ENCODE data around the gene CD209.

Gene CD209

DNA sequence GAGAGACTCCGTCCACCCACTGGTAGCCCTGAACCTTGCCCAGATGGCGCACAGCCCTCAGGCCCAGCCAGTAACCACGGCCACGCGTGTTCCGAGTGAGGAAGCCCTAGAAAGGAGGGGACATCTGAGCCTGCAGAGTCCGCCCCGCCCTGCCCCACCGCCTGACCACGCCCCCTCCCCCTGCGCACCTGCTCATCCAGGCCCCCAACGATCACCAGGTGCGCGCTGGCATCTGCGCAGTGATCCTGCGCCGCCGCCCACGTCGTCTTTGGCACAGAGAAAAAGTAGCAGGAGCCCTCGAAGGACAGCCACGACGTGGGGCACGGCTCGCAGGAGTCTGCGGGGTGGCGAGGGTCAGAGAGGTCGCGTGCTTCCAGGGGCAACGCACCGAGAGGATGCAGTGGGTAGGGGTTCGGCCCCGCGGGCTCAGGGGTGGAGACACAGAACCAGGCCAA, 17.5 kb downstream of the CD209 start:
- TF ChIP-seq, protein P1, sequence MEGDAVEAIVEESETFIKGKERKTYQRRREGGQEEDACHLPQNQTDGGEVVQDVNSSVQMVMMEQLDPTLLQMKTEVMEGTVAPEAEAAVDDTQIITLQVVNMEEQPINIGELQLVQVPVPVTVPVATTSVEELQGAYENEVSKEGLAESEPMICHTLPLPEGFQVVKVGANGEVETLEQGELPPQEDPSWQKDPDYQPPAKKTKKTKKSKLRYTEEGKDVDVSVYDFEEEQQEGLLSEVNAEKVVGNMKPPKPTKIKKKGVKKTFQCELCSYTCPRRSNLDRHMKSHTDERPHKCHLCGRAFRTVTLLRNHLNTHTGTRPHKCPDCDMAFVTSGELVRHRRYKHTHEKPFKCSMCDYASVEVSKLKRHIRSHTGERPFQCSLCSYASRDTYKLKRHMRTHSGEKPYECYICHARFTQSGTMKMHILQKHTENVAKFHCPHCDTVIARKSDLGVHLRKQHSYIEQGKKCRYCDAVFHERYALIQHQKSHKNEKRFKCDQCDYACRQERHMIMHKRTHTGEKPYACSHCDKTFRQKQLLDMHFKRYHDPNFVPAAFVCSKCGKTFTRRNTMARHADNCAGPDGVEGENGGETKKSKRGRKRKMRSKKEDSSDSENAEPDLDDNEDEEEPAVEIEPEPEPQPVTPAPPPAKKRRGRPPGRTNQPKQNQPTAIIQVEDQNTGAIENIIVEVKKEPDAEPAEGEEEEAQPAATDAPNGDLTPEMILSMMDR (IDR thresholded peaks at IDR 0.05; ENCODE audit: low read depth, low read length): no peak
- in situ Hi-C loops (cut with HindIII; ENCODE audit: low sequenced_read_pairs): no loop called here
- no peak for DNase-seq (ENCODE audit: low read depth, low spot score)
- H3K4me3 ChIP-seq (ENCODE audit: low read depth, low read length): no peak overlapping the region

GRCh38 chr19:7729211-7729610, 18.1 kb downstream of the CD209 start:
- H3K4me3 ChIP-seq (ENCODE audit: low read depth, low read length): no peak overlapping the region
- in situ Hi-C loops (cut with HindIII; ENCODE audit: low sequenced_read_pairs): no loop called here
- DNase-seq (ENCODE audit: low read depth, low spot score): no peak
- TF ChIP-seq, protein P1 (IDR thresholded peaks at IDR 0.05; ENCODE audit: low read depth, low read length): no peak

- TF ChIP-seq, protein P1 (IDR thresholded peaks at IDR 0.05; ENCODE audit: low read depth, low read length): no peak
- in situ Hi-C loops (cut with HindIII; ENCODE audit: low sequenced_read_pairs): no loop called here
- no peak overlapping the region for H3K4me3 ChIP-seq (ENCODE audit: low read depth, low read length)
- no peak for DNase-seq (ENCODE audit: low read depth, low spot score)
These were observed 21.5 kb downstream of the CD209 start for GRCh38 chr19:7725791-7726190.

DNA sequence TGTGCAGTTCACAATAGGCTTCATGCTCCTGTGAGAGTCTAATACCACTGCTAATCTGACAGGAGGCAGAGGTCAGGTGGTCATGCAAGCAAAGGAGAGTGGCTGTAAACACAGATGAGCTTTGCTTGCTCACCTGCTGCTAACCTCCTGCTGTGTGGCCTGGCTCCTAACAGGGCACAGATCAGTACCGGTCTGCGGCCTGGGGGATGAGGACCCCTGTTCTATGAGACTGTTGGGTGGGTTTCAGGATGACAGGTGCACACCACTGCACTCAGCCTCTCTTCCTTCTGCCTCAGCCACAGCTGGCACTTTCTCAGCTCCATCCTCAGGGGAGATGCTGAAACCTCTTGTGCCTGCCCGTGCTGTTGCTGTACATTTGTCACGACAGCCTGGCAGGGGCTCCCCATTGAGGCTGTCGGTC, 25.1 kb downstream of the CD209 start:
- no peak for DNase-seq (ENCODE audit: low read depth, low spot score)
- TF ChIP-seq, protein P1 (IDR thresholded peaks at IDR 0.05; ENCODE audit: low read depth, low read length): no peak
- in situ Hi-C loops (cut with HindIII; ENCODE audit: low sequenced_read_pairs): no loop called here
- no peak overlapping the region for H3K4me3 ChIP-seq (ENCODE audit: low read depth, low read length)

DNA sequence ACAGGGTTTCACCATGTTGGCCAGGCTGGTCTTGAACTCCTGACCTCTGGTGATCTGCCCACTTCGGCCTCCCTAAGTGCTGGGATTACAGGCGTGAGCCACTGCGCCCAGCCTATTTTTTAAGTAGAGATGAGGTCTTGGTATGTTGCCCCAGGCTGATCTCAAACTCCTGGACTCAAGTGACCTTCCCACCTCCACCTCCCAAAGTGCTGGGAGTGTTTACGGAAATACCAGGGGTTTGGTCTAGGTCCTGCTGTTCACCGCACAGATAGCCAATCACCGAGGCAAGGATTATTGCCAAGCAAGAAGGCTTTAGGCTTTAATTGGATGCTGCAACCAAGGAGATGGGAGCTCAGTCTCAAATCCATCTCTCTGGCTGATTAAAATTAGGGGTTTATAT, 27.0 kb downstream of the CD209 start:
- H3K4me3 ChIP-seq (ENCODE audit: low read depth, low read length): no peak overlapping the region
- TF ChIP-seq, protein P1 (IDR thresholded peaks at IDR 0.05; ENCODE audit: low read depth, low read length): no peak
- DNase-seq (ENCODE audit: low read depth, low spot score): no peak
- in situ Hi-C loops (cut with HindIII; ENCODE audit: low sequenced_read_pairs): no loop called here

DNA sequence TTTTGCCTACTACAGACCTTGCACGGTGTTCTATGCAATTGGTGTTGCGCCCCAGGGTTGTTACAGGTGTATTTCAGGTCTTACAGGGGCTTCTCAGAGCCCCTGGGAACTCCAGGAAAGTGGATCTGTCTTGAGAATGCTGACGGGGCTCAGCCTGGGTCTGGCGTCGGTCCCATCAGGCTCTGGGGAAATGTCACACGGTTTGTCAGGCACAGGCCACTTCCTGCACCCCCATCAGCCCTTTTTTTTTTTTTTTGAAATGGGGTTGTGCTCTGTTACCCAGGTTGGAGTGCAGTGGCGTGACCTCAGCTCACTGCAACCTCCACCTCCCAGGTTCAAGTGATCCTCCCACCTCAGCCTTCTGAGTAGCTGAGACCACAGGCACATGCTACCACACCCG, 28.7 kb downstream of the CD209 start:
- no peak for DNase-seq (ENCODE audit: low read depth, low spot score)
- no peak overlapping the region for H3K4me3 ChIP-seq (ENCODE audit: low read depth, low read length)
- in situ Hi-C loops (cut with HindIII; ENCODE audit: low sequenced_read_pairs): no loop called here
- TF ChIP-seq, protein P1 (IDR thresholded peaks at IDR 0.05; ENCODE audit: low read depth, low read length): no peak

DNA sequence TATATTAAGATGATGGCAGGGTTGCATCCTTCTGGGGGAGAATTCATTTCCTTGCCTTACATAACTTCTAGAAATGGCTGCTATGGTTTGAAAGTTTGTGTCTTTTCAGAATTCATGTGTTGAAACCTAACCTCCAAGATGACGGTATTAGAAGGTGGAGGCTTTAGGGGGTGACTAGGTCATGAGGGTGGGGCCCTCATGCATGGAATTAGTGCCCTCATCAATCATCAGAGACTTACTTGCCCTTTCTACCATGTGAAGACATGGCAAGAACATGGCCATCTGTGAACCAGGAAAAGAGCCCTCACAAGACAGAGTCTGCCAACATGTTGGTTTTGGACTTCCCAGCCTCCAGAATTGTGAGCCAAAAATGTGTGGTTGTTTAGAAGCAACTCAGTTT, 30.6 kb downstream of the CD209 start:
- in situ Hi-C loops (cut with HindIII; ENCODE audit: low sequenced_read_pairs): no loop called here
- TF ChIP-seq, protein P1 (IDR thresholded peaks at IDR 0.05; ENCODE audit: low read depth, low read length): no peak
- H3K4me3 ChIP-seq (ENCODE audit: low read depth, low read length): no peak overlapping the region
- DNase-seq (ENCODE audit: low read depth, low spot score): no peak

Measured in astrocyte of the spinal cord (primary cell).